LHCN-M2 (cell line): ENCODE measurements around the gene SSX2IP. TPM values are rescaled to one million over a fixed set of nuclear protein-coding genes. Genes with fewer than 3 reads are reported as not detected.

Experiments
- DNase-seq: peaks from one replicate; pipeline ENCODE4 v3.0.0-alpha.2; 2012; ENCODE audit warnings: low read depth
- total RNA-seq: library from RNA; depleted of rRNA; stranded (reverse); fragments of >200 nt; gene quantifications from 2 replicates; pipeline ENCODE4 v1.2.3, GENCODE V29; 2014

The SSX2IP gene
- total RNA-seq, 1 experiment from 2014 or later: 24.7 TPM

DNA sequence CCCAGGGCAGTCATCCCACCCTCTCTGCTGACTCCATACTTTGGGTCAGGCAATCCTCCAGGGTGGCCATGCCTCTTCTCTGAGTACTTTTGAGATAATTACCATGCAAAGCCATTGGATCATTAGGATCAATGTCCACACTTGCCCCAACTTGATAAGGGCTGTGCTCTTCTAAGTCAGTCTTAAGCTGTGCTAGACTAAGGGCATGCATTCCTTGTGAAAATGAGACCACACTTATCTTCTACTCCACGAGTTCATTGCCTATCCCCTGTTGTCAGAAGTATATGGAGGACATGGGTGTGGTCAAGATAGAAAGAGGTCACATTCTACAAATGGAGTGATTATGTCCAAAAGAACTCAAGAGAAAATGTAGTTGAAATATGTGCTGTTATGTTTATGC lies 18.9 kb upstream of the SSX2IP start:
- DNase-seq: no peak

DNA sequence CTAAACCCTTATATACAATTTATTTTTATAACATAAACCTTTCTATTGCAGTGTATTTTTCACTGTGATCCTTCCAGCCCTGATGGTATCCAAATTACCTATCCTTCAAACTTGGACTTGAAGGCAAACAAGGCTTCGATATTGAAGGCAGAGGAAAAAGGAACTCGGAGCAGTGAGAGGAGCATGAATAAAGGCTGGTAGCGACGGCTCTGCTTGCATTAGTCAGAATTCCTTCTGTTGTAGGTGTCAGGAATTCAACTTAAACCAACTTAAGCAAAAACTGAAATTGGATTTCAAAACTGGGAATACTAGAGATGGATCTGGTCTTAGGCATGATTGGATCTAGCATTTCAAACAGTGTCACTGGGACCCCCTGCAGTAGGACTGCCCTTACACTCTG lies 17.8 kb upstream of the SSX2IP start:
- no peak for DNase-seq

DNA sequence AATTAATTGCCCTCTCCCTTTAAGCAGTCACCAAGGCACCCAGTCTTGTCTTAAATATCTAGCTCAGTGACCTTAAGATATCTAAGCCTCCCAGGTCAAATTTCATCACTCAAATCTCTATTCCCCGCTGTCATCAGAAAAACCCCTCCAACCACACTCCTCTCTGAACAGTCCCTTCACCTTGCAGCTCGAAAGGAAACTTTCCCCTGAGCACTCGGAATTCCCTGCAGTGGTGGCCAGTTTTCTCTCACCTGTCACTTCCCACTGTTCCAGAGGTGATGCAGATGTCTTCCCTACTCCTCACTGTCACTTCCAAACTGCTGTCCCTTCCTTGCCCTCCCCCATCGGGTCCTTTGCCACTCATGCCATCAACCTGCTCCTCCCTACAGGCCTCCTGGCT lies 15.3 kb upstream of the SSX2IP start:
- DNase-seq: no peak

DNA sequence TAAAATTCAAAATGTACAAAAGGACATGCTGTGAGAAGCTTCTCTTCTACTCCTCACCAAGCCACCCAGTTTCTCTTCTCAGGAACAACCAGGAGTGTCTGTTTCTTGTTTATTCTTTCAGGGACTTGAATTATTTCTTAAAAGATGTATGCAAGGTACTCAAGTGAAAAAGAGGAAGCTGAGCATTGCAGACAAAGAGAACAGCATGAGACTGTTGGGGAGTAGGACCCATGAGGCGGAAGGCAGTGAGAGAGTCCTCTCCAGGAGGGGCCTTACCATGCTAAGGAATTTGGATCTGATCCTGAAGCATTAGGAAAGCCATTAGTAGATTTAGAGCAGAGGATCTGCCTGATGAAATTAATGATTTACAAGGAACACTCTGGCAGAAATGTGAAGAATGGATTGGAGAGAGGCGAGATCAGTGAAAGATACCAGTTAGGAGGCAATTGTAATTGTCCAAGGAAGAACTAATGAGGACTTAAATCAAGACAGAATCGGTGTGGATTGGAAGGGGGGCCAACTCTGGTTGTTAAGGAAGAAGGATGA lies 14.7 kb upstream of the SSX2IP start:
- no peak for DNase-seq

DNA sequence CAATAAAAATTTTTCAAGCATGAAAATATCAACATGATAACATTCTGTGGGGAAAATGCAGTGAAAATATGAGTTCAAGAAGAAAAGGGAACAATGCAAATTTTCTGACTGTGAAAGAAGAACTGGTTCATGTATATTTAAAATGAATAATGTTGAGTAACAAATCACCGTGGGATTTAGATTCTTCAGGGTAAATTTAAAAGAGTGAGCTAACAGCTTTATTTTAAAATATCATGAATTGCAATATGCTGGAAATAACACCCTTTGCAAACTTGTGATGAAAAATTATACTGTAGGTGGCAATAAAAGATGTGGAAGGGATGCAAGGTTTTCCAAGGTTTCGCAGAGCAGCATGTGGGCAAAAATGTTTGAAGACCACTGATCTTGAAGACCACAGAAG lies 13.2 kb upstream of the SSX2IP start:
- DNase-seq: no peak

DNA sequence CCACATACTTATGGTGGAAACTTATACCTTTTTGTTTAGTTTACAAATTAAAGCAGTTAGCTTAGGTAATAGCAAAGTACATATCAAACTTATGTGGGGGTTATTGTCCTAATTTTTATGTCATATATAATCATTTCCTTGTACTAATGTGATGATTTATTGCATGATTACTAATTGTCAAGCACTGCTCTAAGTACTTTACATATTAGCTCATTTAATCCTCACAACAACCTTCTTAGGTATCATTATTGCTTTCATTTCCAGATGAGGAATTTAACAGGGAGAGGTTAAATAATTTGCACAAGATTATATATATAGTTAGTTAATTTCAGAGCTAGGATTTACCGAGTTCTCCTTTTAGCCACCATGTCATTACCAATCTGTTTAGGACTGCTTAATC lies 11.9 kb upstream of the SSX2IP start:
- DNase-seq: no peak

DNA sequence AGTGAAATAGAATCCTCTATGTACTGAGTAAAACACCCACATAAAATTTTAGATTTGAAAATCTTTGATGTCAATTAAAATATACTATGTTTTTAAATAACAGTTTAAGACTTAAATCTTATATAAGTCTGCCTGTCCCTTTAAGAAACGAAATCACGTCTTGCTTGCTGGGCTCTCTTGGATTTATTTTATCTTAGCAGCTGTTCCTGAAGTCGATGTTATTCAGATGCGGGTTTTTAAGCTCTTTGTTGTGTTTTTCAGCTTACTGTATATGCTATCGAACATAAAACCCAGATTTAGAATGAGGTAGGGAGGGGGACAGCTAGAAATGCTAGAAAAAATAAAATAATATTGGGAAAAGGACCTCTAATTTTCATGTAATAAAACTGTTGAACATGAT lies 11.1 kb upstream of the SSX2IP start:
- DNase-seq: peak; percentile 66

DNA sequence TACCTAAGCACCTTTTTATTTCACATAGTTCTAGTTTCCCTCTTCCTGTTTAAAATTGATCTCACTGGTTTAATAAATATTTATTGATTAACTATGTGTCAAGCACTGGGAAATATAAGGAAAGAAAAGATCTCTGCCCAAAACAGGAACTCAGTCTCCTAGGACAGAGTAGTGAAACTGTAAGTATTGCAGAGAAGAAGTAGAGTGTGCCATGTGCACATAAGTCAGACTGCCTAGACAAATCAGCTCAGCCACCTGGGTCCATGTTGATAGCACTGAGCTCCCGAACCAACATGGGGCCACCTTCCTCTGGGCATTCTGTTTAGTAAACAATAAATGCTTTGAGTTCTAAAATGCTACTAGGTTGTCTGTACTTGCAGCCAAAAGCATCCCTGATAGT lies 9.8 kb upstream of the SSX2IP start:
- no peak for DNase-seq

DNA sequence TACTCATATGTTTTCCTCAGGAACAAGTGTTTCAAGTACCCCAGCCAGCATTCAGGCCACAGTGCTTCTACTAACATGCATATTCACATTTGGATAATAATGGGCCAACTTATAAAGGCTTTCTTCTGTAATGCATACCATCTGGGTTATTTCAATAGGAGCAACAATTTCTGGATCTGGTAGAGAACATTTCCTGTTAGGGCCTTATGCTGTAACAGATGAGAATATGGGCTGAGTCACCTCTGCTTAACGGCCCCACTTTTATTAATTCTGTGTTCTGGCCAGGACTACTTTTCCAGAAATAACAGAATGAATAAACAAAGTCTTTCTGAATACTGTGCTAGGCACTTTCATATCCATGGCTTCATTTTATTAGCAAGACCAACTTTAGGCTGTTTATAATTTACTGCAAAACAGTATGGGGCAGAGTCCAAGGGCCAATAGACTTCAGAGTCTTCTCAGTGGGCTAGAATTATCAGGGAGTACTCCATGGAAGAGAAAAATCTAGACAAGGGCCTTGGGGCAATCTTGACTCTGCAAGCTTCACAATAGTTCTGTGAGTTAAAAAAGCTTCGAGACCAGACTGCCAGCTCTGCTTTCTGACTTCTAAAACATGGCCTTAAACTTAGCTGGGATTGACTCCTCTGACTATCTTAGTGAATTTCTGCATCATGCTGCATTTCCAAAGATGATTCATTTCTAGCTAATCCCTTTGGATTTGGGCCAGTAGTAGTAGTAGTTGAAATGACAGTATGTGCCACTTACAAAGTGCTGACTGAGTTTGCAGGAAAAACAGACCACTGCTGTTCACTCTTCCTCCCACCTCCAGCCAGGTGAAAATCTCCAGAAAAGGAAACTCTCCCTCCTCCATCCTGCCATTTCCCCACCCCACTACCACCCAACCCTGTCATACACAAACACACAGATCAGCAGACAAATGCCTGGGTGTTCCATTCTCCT lies 8.2 kb upstream of the SSX2IP start:
- peak; percentile 92 for DNase-seq

DNA sequence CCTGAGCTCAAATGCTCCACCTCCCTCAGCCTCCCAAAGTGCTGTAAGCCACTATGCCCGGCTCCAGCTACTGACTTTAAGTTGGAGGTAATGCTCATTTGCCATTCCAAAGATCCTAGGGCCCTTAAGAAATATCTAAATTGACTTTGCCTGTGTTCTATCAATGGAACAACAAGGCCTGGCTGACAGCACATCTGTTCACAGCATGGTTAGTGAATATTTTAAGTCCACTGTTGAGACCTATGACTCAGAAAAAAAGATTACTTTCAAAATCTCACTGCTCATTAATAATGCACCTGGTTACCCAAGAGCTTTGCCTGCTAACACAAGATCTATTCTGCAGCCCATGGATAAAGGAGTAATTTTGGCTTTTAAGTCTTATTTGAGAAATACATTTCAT lies 3.5 kb upstream of the SSX2IP start:
- peak; percentile 22 for DNase-seq

DNA sequence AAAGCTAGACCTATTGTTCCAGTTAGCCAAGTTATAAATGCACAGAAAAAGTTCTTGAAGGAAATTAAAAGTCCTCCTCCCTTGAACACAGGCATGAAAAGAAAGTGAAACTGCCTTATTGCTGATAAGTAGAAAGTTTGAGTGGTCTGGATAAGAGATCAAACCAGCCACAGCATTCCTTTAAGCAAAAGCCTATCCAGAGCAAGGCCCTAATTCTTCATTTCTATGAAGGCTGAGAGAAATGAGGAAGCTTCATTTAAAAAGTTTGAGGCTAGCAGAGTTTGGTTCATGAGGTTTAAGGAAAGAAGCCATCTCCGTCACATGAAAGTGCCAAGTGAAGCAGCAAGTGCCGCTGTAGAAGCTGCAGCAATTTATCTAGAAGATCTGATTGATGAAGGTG lies 2.7 kb upstream of the SSX2IP start:
- DNase-seq: no peak

DNA sequence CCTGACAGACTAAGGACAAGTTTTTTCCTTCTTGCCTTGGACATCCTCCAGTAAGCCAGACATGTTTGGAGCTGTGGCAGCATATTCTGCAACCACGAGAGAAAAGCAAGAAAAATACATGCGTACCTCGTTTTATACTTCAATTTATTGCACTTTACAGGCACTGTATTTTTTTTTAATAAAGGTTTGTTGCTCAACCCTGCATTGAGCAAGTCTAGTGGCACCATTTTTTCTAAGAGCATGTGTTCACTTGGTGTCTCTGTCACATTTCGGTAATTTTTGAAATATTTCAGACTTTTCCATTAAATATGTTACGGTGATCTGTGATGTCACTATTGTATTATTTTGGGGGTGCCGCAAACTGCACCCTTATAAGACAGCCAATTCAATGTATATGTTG lies 2.1 kb upstream of the SSX2IP start:
- DNase-seq: no peak

DNA sequence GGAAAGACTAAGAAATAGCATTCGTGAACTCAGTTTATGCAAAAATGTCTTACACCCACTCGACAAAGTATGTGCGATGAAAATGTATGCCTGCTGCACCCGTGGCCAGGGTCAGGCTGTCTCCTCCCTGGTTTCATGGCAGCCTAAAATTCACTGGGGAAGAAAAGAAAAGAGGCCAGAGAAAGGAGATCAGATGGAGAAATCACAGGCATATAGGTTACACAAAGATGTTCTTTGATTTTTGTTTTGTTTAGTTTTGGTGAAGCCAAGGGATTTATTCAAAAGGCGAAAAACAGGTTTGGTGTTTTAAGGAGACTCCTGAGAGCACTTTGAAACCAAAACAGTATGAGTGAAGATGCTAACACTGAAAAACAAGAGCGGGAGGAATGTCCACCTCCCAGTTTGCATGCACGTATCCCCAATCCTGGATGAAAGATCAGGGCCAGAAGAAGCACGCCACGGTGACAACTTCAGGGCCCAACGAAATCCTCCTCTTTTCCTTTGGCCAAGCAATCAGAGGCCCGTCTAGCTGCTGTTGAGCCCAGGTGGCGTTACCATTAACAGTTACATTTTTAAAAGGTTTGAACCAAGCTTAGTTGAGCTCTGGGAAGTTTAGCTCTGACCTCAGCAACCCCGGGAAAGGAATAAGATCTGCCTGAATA lies 992 bp upstream of the SSX2IP start:
- no peak for DNase-seq

DNA sequence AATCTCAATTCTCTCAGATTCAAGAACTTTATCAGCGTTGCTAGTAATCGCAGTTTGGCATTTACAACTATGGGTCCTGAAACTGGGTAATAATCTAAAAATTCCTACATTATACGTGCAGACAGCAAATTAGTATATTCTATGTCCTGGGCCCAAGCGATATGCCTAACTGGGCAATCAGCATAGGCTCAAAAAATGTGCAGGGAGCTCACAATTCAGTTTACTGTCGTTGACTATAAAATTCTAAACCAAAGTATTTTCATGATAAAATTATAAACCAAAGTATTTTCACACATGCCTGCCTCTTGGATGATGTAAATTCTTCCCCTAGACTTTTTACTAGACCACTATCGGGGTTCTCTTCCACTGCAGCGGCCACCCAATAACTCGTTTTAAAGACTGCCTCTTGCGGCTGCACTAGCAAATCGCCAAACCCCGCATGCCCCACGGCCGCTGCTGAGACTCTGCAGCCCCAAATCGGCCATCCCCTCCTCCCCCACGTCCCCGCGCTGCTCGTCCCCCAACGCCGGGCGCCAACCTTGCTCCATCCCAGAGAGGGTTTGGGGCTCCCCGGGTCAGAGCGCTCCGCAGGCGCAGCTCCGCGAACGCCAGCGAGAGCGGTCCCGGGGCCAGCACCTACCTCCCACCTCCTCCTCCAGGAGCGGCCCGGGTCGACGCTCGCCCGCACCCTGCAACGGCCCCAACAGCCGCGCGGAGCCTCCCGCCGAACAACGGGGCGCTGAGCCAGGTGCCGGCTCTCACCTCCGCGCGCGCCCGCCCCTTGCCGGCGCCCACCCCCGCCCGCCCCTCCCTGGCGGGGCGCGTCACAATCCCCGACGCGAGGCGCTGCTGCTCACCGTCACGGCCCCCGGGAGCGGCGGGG lies 506 bp downstream of the SSX2IP start:
- DNase-seq: peak; percentile 50

DNA sequence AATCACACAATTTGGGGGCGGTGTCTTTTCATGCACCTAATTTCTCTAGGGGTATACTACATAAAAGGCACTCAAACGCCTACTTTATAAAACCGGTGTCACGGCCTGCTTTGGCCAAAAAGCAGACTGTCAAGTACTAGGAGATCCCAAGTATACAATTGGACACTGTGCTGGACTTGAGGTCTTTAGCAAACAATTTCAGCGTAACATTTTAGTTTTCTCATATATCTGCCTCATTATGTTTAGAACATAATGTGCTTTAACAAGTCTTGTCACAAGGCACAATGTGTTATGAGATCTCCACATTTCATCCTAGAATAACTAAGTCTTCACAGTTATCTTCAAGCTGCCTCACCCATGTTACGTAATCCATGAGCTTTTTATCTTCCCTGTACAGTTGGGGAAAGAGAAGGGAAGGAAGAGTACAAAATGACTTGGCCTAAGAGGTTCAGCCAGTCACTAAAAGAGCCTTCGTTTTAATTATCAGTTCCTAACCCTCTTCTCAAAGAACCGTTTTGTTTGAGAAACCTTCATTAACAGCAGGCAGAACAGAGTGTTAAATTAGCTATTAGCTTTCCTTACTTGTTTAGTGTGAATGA lies 1.7 kb downstream of the SSX2IP start:
- no peak for DNase-seq

DNA sequence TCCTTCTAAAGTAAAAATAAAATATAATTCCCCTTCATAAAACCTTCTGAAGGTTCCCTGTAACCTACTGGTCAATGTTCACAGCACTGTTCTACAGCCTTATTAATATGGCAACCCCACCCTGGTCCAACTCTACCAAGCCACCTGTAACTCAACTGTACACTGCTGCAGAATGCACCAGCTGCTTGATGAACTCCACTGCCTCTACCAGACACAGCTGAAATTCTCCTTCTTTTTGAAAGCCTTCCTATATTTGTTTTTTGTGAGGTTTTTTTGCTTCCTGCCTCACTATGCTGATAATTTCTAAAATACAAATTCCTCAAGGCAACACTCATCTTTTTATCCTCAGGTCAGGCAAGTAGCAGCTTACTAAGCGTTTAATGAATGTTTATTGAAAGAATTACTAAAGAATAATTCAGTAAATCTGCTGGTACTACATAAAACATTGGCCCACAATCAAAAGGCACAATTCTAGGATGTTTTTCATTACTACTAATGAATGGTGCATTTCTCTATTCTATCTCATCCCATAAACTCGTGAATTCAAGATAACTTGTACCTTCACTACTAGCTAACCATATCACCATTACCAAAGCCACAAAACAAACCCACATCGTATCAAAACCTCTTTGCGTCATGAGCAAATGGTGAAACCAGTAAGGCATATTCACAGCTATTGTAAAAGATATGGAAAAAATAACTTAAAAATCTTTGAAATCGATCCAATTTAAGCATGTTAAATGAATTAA lies 2.4 kb downstream of the SSX2IP start:
- DNase-seq: no peak

DNA sequence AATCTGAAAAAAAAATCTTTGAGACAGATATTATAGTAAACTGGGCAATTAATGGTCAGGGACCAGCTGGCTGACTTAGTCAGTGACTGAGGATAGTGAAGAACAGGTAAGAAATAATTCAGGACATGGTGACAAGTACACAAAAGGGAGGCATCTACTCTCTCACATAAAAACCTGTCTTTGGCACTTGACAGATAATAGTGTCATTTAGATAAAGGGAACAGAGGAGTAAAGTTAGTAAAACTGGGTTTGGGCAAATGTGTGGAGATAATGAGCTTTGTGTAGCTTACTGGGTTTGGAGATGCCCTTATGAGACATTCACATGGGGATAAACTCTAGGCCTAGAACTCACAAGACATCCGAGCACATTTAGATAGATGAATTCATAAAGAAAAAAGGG lies 4.0 kb downstream of the SSX2IP start:
- no peak for DNase-seq

DNA sequence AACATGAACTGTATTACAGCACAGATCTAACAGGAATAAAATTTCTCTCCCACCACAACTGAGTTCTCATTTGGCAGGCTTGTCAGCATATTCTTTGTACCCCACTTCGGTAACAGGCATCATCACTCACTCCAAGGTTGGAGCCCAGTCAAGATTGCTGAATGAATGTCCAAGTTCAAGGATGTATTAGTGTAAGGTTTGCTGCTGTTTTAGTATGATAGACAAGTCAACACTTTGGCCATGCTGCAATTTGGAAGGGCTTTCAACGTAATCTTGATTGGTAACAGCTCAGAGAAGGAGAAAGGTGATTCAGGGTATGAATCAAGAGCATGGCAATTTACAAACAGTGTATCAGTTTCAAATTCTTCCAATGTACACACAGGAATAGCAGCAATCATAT lies 6.8 kb downstream of the SSX2IP start:
- no peak for DNase-seq

DNA sequence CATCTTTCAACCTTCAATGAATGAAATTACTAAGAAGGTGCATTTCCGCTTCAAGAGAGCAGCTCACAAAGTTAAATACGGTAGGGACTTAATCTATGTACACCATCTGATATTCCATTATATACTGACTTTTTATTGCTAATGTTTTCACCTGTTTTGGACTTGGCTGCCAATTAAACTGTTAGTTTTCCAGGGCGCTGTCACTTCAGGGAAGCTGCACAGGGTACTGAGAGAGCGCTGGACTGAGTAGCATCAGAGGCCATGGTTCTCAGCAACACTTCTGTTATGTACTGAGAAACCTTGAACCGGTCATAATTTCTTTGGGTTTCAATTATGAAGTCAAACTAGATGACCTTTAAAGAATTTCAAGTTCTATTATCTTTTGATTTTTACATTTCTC lies 8.2 kb downstream of the SSX2IP start:
- DNase-seq: no peak

DNA sequence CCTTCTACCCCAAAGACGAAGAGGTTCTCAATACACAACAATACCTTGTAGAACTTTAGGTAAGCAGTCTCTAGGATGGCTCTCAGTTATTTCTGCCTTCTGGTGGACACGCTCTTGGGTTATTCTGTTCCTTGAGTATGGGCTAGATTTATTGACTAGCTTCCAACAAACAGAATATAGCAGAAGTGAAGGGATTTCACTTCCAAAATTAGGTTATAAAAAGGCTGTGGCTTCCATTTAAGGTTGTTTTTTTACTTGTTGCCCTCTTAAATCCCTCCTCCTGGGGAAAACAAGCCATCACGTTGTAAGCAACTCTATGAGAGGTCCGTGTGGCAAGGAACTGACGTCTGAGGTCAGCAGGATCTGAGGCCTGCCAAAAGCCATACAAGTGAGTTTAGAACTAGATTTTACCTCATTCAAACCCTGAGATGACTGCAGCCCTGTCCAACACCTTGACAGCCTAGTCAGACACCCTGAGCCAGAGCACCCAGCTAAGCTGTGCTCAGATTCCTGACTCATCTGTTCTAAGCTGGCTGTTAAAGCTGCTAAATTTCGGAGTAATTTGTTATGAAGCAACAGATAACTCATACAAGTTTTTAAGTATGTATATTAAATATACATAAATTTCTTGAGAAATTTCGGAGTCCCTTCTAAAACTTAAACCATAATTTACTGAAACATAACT lies 12.7 kb downstream of the SSX2IP start:
- no peak for DNase-seq
